MM.1S (cell line): ENCODE data around the gene IKZF4.

Experiments used
- DNase-seq: peaks from one replicate; pipeline ENCODE4 v3.0.0-alpha.2; 2015
- H2AFZ ChIP-seq: fragments of 300-600 bp; sonication (generic); 2 replicates; pipeline ENCODE4 v1.6.0; 2016; ENCODE audit warnings: antibody characterized with exemption, low read length
- H3F3A ChIP-seq: fragments of 300-600 bp; sonication (generic); 2 replicates; pipeline ENCODE4 v1.6.1; 2016; ENCODE audit warnings: mild to moderate bottlenecking, antibody characterized with exemption, low read length, moderate library complexity, mixed read lengths; ENCODE audit not compliant: insufficient read depth
- H3K27ac ChIP-seq: fragments of 300-600 bp; sonication (generic); 2 replicates; pipeline ENCODE4 v1.5.1; 2016; ENCODE audit warnings: mild to moderate bottlenecking, low read length
- H3K27me3 ChIP-seq: fragments of 300-600 bp; sonication (generic); replicated peaks from 2 replicates; pipeline ENCODE4 v1.6.0; 2016; ENCODE audit warnings: low read length; ENCODE audit not compliant: insufficient read depth
- H3K36me3 ChIP-seq: fragments of 300-600 bp; sonication (generic); replicated peaks from 2 replicates; pipeline ENCODE4 v1.6.1; 2016; ENCODE audit warnings: mild to moderate bottlenecking, low read length, mixed read lengths; ENCODE audit not compliant: insufficient read depth
- H3K4me1 ChIP-seq: fragments of 300-600 bp; sonication (generic); 2 replicates; pipeline ENCODE4 v1.6.1; 2016; ENCODE audit warnings: low read length, mixed read lengths
- H3K4me2 ChIP-seq: fragments of 300-600 bp; sonication (generic); 2 replicates; pipeline ENCODE4 v1.6.0; 2016; ENCODE audit warnings: low read depth, low read length
- H3K4me3 ChIP-seq: fragments of 300-600 bp; sonication (generic); 2 replicates; pipeline ENCODE4 v1.5.1; 2016; ENCODE audit warnings: low read length, mixed read lengths
- H3K79me2 ChIP-seq: fragments of 300-600 bp; sonication (generic); 2 replicates; pipeline ENCODE4 v1.6.1; 2016; ENCODE audit warnings: mixed run types, low read length, mixed read lengths
- H3K9ac ChIP-seq: fragments of 300-600 bp; sonication (generic); 2 replicates; pipeline ENCODE4 v1.6.1; 2016; ENCODE audit warnings: low read length, mixed read lengths
- H3K9me2 ChIP-seq: fragments of 300-600 bp; sonication (generic); replicated peaks from 2 replicates; pipeline ENCODE4 v1.6.1; 2016; ENCODE audit warnings: mild to moderate bottlenecking, low read length, mixed read lengths; ENCODE audit not compliant: insufficient read depth
- H3K9me3 ChIP-seq: fragments of 300-600 bp; sonication (generic); replicated peaks from 2 replicates; pipeline ENCODE4 v1.6.1; 2016; ENCODE audit warnings: mild to moderate bottlenecking, low read length, mixed read lengths; ENCODE audit not compliant: insufficient read depth
- H4K20me1 ChIP-seq: fragments of 300-600 bp; sonication (generic); 2 replicates; pipeline ENCODE4 v1.6.1; 2016; ENCODE audit warnings: mild to moderate bottlenecking, low read length, moderate library complexity, mixed read lengths; ENCODE audit not compliant: insufficient read depth
- CTCF ChIP-seq: fragments of 300-600 bp; sonication (generic); IDR thresholded peaks from 2 replicates; pipeline ENCODE4 v1.5.1; 2016; ENCODE audit warnings: antibody characterized with exemption, low read length, mixed read lengths
- EZH2 ChIP-seq: fragments of 300-600 bp; sonication (generic); optimal IDR thresholded peaks from 2 replicates; pipeline ENCODE3; 2017; ENCODE audit warnings: low read depth, mild to moderate bottlenecking, antibody characterized with exemption, low read length, mixed read lengths
- EZH2phosphoT487 ChIP-seq: fragments of 300-600 bp; sonication (generic); IDR thresholded peaks from 2 replicates; pipeline ENCODE4 v1.6.1; 2018; ENCODE audit warnings: antibody characterized with exemption, low read length

The IKZF4 gene

DNA sequence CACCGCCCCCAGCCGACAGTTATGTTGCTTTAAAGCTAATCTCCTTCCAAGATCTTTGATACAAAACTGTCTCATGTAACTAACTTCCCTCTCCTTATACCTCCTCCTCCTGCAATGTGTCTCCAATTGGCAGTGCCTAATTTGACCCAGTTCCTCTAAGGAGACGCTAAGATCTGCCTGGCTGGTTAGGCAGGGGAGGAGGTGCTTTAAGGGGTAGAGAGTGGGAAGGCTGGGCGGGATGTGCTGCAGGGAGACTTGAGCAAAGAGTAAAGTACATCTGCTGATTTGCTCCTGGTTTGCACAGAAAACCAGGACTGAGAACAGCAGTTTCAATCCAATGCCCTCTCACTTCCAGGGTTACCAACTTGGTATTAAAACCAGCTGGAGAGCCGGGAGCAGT lies 7.4 kb upstream of the IKZF4 start:
- Histone ChIP-seq H3F3A (no peaks in the 10 kb centered on the region), H3K9me3 (no peaks in the 10 kb centered on the region), H3K27ac (no peak overlapping the region), H3K4me3 (no peak overlapping the region), H3K4me2 (no peak overlapping the region), H3K9me2 (no peaks in the 10 kb centered on the region), H4K20me1 (no peaks in the 10 kb centered on the region), H2AFZ (no peak overlapping the region), H3K36me3 (no peaks in the 10 kb centered on the region), H3K4me1 (peaks cover 5% of the 10 kb centered on the region; the same call in 1 of the 2 replicates), H3K27me3 (no peaks in the 10 kb centered on the region), H3K9ac (no peak overlapping the region), H3K79me2 (no peaks in the 10 kb centered on the region)
- no peak for DNase-seq
- no peak for TF ChIP-seq EZH2
- no peak for TF ChIP-seq EZH2phosphoT487
- TF ChIP-seq CTCF, result no peak

DNA sequence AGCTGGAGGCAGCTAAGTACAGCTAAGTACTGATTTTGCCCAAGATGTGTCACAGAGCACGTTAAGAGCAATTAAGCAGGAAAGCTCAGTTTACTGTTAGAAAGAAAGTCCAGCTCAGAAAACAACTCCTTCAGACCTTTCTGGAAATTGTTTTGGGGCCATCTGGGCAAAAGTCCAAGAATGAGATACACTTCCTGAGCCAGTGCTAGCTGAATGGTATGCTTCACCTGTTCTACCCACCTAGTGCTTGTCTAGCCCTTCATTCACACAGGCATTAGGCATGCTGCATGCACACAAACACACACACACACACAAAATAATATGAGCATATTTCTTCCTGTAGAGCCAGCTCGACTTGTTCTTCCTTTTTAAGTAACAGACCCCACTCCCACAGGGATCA lies 6.6 kb upstream of the IKZF4 start:
- no peaks in the 10 kb centered on the region for H3K36me3 ChIP-seq
- H3K79me2 ChIP-seq, result no peaks in the 10 kb centered on the region
- no peak overlapping the region for H3K4me2 ChIP-seq
- DNase-seq, result no peak
- H3K9me2 ChIP-seq, result no peaks in the 10 kb centered on the region
- no peaks in the 10 kb centered on the region for H3K9me3 ChIP-seq
- no peak overlapping the region for H2AFZ ChIP-seq
- H3K4me1 ChIP-seq, result peaks cover 5% of the 10 kb centered on the region; the same call in 1 of the 2 replicates
- no peaks in the 10 kb centered on the region for H4K20me1 ChIP-seq
- no peak overlapping the region for H3K4me3 ChIP-seq
- no peak overlapping the region for H3K27ac ChIP-seq
- no peaks in the 10 kb centered on the region for H3F3A ChIP-seq
- no peak overlapping the region for H3K9ac ChIP-seq
- H3K27me3 ChIP-seq, result no peaks in the 10 kb centered on the region
- TF ChIP-seq CTCF (no peak), EZH2 (no peak), EZH2phosphoT487 (no peak)

DNA sequence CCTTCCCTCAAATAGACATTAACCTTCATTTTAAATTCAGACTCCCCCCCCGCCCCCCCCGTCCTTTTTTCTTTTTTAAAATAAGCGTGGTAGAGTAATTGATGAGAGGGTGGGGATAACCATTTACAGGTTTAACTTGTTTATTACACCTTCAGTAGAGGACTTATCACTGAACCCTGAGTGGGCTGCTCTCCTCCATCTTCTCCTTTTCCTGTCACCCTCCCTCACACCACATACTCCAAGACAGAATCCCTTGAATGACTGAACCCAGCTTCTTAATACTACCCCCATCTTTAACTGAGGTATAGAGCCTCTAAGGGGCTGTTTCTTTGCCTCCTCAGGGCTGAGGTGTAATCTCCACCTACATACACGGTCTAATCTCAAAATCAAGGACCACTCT lies 3.7 kb upstream of the IKZF4 start:
- H3K36me3 ChIP-seq, result no peaks in the 10 kb centered on the region
- no peak overlapping the region for H3K27ac ChIP-seq
- no peaks in the 10 kb centered on the region for H3K27me3 ChIP-seq
- no peak overlapping the region for H3K4me3 ChIP-seq
- no peak for TF ChIP-seq EZH2phosphoT487
- TF ChIP-seq CTCF, result no peak
- no peak for TF ChIP-seq EZH2
- H3K4me1 ChIP-seq, result no peaks in the 10 kb centered on the region
- H3K79me2 ChIP-seq, result no peaks in the 10 kb centered on the region
- no peaks in the 10 kb centered on the region for H3F3A ChIP-seq
- DNase-seq, result no peak
- no peaks in the 10 kb centered on the region for H3K9me3 ChIP-seq
- no peaks in the 10 kb centered on the region for H4K20me1 ChIP-seq
- H3K4me2 ChIP-seq, result no peak overlapping the region
- no peak overlapping the region for H2AFZ ChIP-seq
- H3K9me2 ChIP-seq, result no peaks in the 10 kb centered on the region
- H3K9ac ChIP-seq, result no peak overlapping the region

DNA sequence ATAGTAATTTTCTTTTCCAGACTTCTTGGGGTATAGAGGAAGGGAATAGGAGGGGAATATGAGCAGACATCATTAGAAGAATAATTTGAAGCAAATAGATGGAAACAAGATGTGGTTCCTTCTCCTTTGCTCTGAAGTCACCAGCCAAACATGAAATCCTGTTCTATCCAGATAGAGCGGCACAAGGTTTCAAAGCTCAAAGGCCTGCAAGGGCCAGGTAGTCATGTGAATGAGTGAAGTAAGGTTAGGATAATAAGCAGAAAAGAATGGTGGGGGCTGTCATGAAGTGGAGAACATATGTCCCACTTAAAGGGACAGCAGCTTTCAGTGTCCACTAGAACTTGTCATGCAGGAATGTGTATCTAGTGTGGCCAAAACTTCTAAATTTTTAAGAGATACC lies 2.5 kb upstream of the IKZF4 start:
- Histone ChIP-seq H3K9ac (no peak overlapping the region), H3K9me2 (no peaks in the 10 kb centered on the region), H3K4me3 (no peak overlapping the region), H3K4me2 (no peak overlapping the region), H3K9me3 (no peaks in the 10 kb centered on the region), H3F3A (no peaks in the 10 kb centered on the region), H3K27ac (no peak overlapping the region), H3K4me1 (no peaks in the 10 kb centered on the region), H4K20me1 (no peaks in the 10 kb centered on the region), H3K79me2 (no peaks in the 10 kb centered on the region), H2AFZ (no peak overlapping the region), H3K27me3 (no peaks in the 10 kb centered on the region), H3K36me3 (no peaks in the 10 kb centered on the region)
- TF ChIP-seq EZH2phosphoT487, result no peak
- TF ChIP-seq EZH2, result no peak
- no peak for TF ChIP-seq CTCF
- no peak for DNase-seq
